ENCODE measurements around the gene GMIP. TPM values are rescaled to one million over a fixed set of nuclear protein-coding genes. Genes with fewer than 3 reads are reported as not detected.

GMIP gene
- total and polyA plus RNA-seq, 2 experiments from 2014 or later: 5.1 to 22.1 TPM

- TF ChIP-seq ETS1 (IDR thresholded peaks at IDR 0.05): no peak
- no peak for TF ChIP-seq JUNB (IDR thresholded peaks at IDR 0.05; ENCODE audit: unreplicated experiment)
- no peak for TF ChIP-seq EZH2phosphoT487 (IDR thresholded peaks at IDR 0.05; ENCODE audit: unreplicated experiment)
- TF ChIP-seq ZNF114 (CRISPR knock-in tag; IDR thresholded peaks at IDR 0.05): no peak
Observed at GRCh38 chr19:19635313-19635702, 8.1 kb downstream of the GMIP start (continued).

GRCh38 chr19:19634516-19635312, 8.7 kb downstream of the GMIP start:
- H3K27me3 ChIP-seq (ENCODE audit: insufficient read depth): no peaks in the 10 kb centered on the region
- H3K36me3 ChIP-seq (ENCODE audit: insufficient read depth): no peaks in the 10 kb centered on the region; the same call in 1 of the 2 replicates
- Mint-ChIP-seq H3K4me3 (no peak overlapping the region), H3K9me3 (no peaks in the 10 kb centered on the region), H3K4me1 (peaks cover 3% of the 10 kb centered on the region; the same call in 1 of the 3 replicates), H3K27me3 (ENCODE audit: insufficient read depth, low read depth, poor library complexity) (peaks cover 9% of the 10 kb centered on the region), H3K36me3 (ENCODE audit: low read depth) (peaks cover 21% of the 10 kb centered on the region), H3K27ac (no peak overlapping the region)
- no peak overlapping the region for H3K27ac ChIP-seq (ENCODE audit: low read depth)
- no peaks in the 10 kb centered on the region for H3K9me2 ChIP-seq (ENCODE audit: insufficient read depth)
- TF ChIP-seq POLR2AphosphoS5 (IDR thresholded peaks at IDR 0.05; ENCODE audit: low read depth) (no peak), CTCF (conservative IDR thresholded peaks at IDR 0.05; ENCODE audit: low read depth in 2 of 2) (no peak), ZNF331 (CRISPR knock-in tag; IDR thresholded peaks at IDR 0.05; ENCODE audit: low read depth) (no peak)
- H3K79me2 ChIP-seq (replicated peaks; ENCODE audit: insufficient read depth): no peaks in the 10 kb centered on the region
- ATAC-seq (no peak), DNase-seq (ENCODE audit: low spot score) (no peak)
- no peaks in the 10 kb centered on the region for H3F3A ChIP-seq (replicated peaks; ENCODE audit: low read depth)
- no peak overlapping the region for H3K4me3 ChIP-seq
- no peaks in the 10 kb centered on the region for H3K4me1 ChIP-seq (ENCODE audit: insufficient read depth)
- no peak overlapping the region for H3K4me2 ChIP-seq
- H4K20me1 ChIP-seq (replicated peaks; ENCODE audit: insufficient read depth): no peaks in the 10 kb centered on the region
- H2AFZ ChIP-seq: no peak overlapping the region

- Mint-ChIP-seq H3K4me1 (peaks cover 3% of the 10 kb centered on the region; the same call in 2 of the 3 replicates), H3K27me3 (ENCODE audit: insufficient read depth, low read depth, poor library complexity) (peaks cover 10% of the 10 kb centered on the region), H3K4me3 (no peak overlapping the region), H3K36me3 (ENCODE audit: low read depth) (peaks cover 21% of the 10 kb centered on the region), H3K9me3 (no peaks in the 10 kb centered on the region), H3K27ac (no peak overlapping the region)
- Histone ChIP-seq H3K9me2 (ENCODE audit: insufficient read depth) (no peaks in the 10 kb centered on the region), H3K4me2 (no peak overlapping the region), H4K20me1 (replicated peaks; ENCODE audit: insufficient read depth) (no peaks in the 10 kb centered on the region), H3K4me1 (ENCODE audit: insufficient read depth) (no peaks in the 10 kb centered on the region), H3K36me3 (ENCODE audit: insufficient read depth) (no peaks in the 10 kb centered on the region; the same call in 1 of the 2 replicates), H3K27me3 (ENCODE audit: insufficient read depth) (no peaks in the 10 kb centered on the region), H3K79me2 (replicated peaks; ENCODE audit: insufficient read depth) (no peaks in the 10 kb centered on the region), H3K27ac (ENCODE audit: low read depth) (no peak overlapping the region), H3F3A (replicated peaks; ENCODE audit: low read depth) (0 out of 2 replicates have a peak, but pooled peaks cover under 1% of the 10 kb centered on the region), H2AFZ (no peak overlapping the region), H3K4me3 (no peak overlapping the region)
- no peak for DNase-seq (ENCODE audit: low spot score)
- ATAC-seq: no peak
- no peak for TF ChIP-seq ZNF331 (CRISPR knock-in tag; IDR thresholded peaks at IDR 0.05; ENCODE audit: low read depth)
- no peak for TF ChIP-seq EZH2 (IDR thresholded peaks at IDR 0.05; ENCODE audit: low read depth, unreplicated experiment)
- TF ChIP-seq ZNF462 (CRISPR knock-in tag; IDR thresholded peaks at IDR 0.05): no peak
Observed at GRCh38 chr19:19633711-19634515, 9.5 kb downstream of the GMIP start.

Data from GM23338 (cell line).